GM12865 (cell line): ENCODE measurements around the gene STAB2.

Experiments used
- DNase-seq: peaks from one replicate; pipeline ENCODE4 v3.0.0; 2010; ENCODE audit warnings: low read depth
- H3K4me3 ChIP-seq: 2 replicates; pipeline ENCODE4 v1.5.1; 2011; ENCODE audit warnings: mild to moderate bottlenecking, low read depth, low read length, control low read depth
- CTCF ChIP-seq: IDR thresholded peaks from 2 replicates; pipeline ENCODE4 v1.5.1; 2011; ENCODE audit warnings: low read length, control low read depth, low read depth, inconsistent platforms; ENCODE audit not compliant: insufficient read depth; ENCODE audit errors: missing control alignments

STAB2 gene

GRCh38 chr12:103680591-103681141 is 93.6 kb downstream of the STAB2 start:
- DNase-seq: no peak

DNA sequence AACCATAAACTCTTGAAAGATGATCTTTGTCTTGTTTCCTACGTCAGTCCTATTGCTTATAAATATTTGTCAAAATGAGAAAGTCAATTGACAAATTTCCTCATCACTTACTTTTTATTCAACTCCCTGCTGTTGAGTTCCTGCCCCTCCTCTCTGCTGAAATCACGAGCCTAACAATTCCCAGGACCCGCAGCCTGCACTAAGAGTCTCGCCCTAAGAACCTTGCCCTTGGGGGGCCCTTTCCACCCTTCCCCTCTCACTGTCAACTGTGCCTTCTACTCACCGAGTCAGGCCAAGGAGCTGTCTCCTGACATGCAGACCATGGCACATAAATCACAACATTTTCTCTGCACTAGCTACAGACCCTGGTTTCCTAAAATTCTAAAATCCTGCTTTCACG is 99.0 kb downstream of the STAB2 start:
- DNase-seq: no peak
- no peak overlapping the region for H3K4me3 ChIP-seq
- no peak for TF ChIP-seq CTCF

More at GRCh38 chr12:103680591-103681141, 93.6 kb downstream of the STAB2 start:
- H3K4me3 ChIP-seq: no peak overlapping the region
- no peak for TF ChIP-seq CTCF

DNA sequence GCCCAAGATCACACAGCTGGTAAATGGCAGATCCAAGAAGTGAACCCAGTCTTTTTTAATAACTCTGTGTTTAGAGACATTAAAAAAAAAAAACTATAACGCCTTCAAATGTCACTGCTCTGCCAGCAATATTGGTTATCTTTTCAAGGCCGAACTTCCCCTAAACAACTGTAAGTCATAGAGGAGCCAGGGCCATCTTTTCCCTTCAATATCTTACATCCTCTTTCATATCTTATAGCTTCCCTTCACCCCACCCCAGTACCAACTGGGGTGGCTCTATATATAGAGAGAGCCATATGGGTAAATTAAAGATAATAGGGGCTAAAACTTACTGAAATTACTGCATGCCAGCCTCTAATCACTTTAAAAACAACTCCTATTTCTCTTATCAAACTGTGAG is 100.2 kb downstream of the STAB2 start:
- H3K4me3 ChIP-seq: no peak overlapping the region
- no peak for DNase-seq
- no peak for TF ChIP-seq CTCF

DNA sequence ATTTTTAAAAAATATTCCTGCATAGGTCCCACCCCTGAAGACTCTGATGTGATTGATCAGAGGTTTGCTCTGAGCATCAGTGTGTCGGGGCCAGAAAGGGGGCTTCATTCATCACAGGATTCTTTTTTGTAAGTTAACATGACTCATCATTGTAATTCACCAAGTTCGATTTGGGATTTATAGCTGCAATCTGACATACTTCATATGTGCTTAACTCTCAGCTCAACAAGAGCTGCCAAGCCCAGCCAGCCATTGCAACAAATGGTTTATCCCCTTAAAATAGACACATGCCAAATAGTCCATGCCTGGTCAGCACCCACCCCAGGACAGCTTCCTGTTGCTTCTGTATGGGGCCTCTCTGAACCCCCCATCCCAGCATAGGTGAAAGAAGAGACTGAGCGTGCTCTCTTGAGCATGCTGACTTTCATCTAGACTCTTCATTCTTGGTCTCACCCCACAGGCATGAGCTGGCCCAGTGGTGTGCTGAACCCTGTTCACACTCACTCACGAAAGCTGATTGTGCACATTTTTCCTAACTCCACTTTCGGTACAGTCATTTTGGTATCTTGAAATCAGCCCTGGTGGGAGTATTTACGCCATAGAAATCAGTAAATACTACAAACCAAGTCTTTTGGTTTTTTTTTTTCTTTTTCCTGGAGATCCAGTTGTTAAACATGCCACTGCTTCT is 101.4 kb downstream of the STAB2 start:
- DNase-seq: peak; percentile 30
- no peak for TF ChIP-seq CTCF
- no peak overlapping the region for H3K4me3 ChIP-seq

DNA sequence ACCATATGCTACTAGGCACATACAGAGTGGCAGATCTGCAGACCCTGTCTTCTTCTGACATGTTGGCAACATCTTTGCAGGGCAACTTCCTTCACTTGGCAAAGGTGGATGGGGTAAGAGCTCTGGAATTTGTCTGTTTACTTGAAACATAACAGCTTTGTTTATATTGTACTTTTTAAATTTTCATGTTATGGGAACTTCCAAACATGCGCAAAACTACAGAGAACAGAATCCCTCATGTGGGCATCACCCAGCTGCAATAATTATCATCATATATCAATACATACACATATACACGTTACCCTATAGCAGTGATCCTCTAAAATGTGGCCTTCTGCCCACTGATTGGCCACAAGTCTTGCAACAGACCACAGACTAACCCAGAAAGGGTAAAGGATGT is 103.4 kb downstream of the STAB2 start:
- H3K4me3 ChIP-seq: no peak overlapping the region
- TF ChIP-seq CTCF: no peak
- no peak for DNase-seq

DNA sequence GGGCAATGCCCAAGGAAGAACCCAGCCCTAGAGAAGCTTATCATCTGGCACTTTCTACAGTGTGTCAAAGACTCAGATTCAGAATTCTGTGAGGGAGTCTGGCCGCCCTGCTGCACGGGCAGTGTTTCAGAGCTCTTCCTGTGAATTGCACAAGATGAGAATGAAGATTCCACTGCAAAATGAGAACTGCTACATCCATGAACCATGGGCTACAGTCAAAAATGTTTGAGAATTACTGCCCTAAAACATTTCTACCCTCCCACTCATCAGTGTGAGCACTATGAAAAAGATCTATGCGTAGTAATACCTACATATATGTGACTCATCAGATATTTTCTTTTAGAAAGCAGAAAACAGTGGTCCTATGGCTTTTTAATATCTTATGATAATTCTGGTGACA is 104.0 kb downstream of the STAB2 start:
- no peak for DNase-seq
- TF ChIP-seq CTCF: no peak
- no peak overlapping the region for H3K4me3 ChIP-seq

GRCh38 chr12:103696101-103696500 is 109.0 kb downstream of the STAB2 start:
- H3K4me3 ChIP-seq: no peak overlapping the region
- no peak for TF ChIP-seq CTCF
- no peak for DNase-seq
